Stimulated activated naive B cell treated with anti-CD40 and anti-IgM and Interleukin-4, amounts not matched to agents 10 μg/mL and 1 μg/mL and 100 μg/mL, for 72 hours (primary cell): Measurements from ENCODE around the gene CD7.

Experiments used
- ATAC-seq, 2 donors: fragments of 150-1000 bp; cut with Tn5 transposase; replicated peaks; 2 replicates each; pipeline ENCODE4 v1.10.0; 2021; ENCODE audit warnings: moderate library complexity in 1 of 2
- DNase-seq: peaks from one replicate; pipeline ENCODE4 v3.0.0; 2021
- H3K27ac Mint-ChIP-seq: one replicate; pipeline ENCODE4 v1.8.0; 2022; ENCODE audit warnings: mild to moderate bottlenecking, mixed read lengths
- H3K27me3 Mint-ChIP-seq, 2 donors: one replicate each; pipeline ENCODE4 v1.8.0; 2022; ENCODE audit warnings: mixed read lengths in 2 of 2
- H3K36me3 Mint-ChIP-seq, 2 donors: one replicate each; pipeline ENCODE4 v1.8.0; 2022; ENCODE audit warnings: mixed read lengths in 2 of 2, mild to moderate bottlenecking in 1 of 2
- H3K4me1 Mint-ChIP-seq, 2 donors: one replicate each; pipeline ENCODE4 v1.8.0; 2022; ENCODE audit warnings: mixed read lengths in 2 of 2, mild to moderate bottlenecking in 1 of 2
- H3K4me3 Mint-ChIP-seq, 2 donors: one replicate each; pipeline ENCODE4 v1.8.0; 2022; ENCODE audit warnings: mild to moderate bottlenecking in 2 of 2, mixed read lengths in 2 of 2, moderate library complexity in 1 of 2
- H3K9me3 Mint-ChIP-seq, 2 donors: one replicate each; pipeline ENCODE4 v1.8.0; 2022; ENCODE audit warnings: mixed read lengths in 2 of 2, mild to moderate bottlenecking in 1 of 2

Gene CD7

GRCh38 chr17:82297280-82297713 is 20.1 kb downstream of the CD7 start:
- H3K27ac Mint-ChIP-seq, result peak overlapping the region; percentile 100
- H3K36me3 Mint-ChIP-seq, result peaks cover 5 to 17% of the 10 kb centered on the region in 2 donors
- ATAC-seq, result peak; percentile 39 to 52
- no peaks in the 10 kb centered on the region for H3K27me3 Mint-ChIP-seq
- DNase-seq, result peak; percentile 87
- peak overlapping the region; percentile 95 to 97 for H3K4me3 Mint-ChIP-seq
- peaks cover 63 to 84% of the 10 kb centered on the region in 2 donors for H3K4me1 Mint-ChIP-seq
- H3K9me3 Mint-ChIP-seq, result peaks cover 0 to 4% of the 10 kb centered on the region in 2 donors

- H3K4me1 Mint-ChIP-seq, result peaks cover 59 to 81% of the 10 kb centered on the region in 2 donors
- H3K4me3 Mint-ChIP-seq, result peak overlapping the region; percentile 95 to 97
- ATAC-seq, result no peak
- H3K9me3 Mint-ChIP-seq, result peaks cover 0 to 4% of the 10 kb centered on the region in 2 donors
- H3K27me3 Mint-ChIP-seq, result no peaks in the 10 kb centered on the region
- no peak for DNase-seq
- peak overlapping the region; percentile 100 for H3K27ac Mint-ChIP-seq
- H3K36me3 Mint-ChIP-seq, result peaks cover 5 to 17% of the 10 kb centered on the region in 2 donors
These were observed 20.7 kb downstream of the CD7 start for GRCh38 chr17:82296511-82297279.

- no peak for DNase-seq
- Mint-ChIP-seq H3K4me1 (peaks cover 49 to 75% of the 10 kb centered on the region in 2 donors), H3K36me3 (peaks cover 5 to 20% of the 10 kb centered on the region in 2 donors), H3K27me3 (no peaks in the 10 kb centered on the region), H3K27ac (no peak overlapping the region), H3K4me3 (no peak overlapping the region), H3K9me3 (peaks cover 0 to 4% of the 10 kb centered on the region in 2 donors)
- no peak for ATAC-seq
These were observed 22.0 kb downstream of the CD7 start for GRCh38 chr17:82295472-82295814.

- peak overlapping the region; percentile 75 to 76 for H3K4me3 Mint-ChIP-seq
- peaks cover 0 to 4% of the 10 kb centered on the region in 2 donors for H3K9me3 Mint-ChIP-seq
- H3K27ac Mint-ChIP-seq, result peak overlapping the region; percentile 76
- DNase-seq (no peak), ATAC-seq (no peak)
- H3K27me3 Mint-ChIP-seq, result no peaks in the 10 kb centered on the region
- H3K36me3 Mint-ChIP-seq, result peaks cover 2 to 20% of the 10 kb centered on the region in 2 donors
- peaks cover 41 to 62% of the 10 kb centered on the region in 2 donors for H3K4me1 Mint-ChIP-seq
These were observed 23.2 kb downstream of the CD7 start for GRCh38 chr17:82294064-82294773.

- Mint-ChIP-seq H3K27me3 (no peaks in the 10 kb centered on the region), H3K36me3 (peaks cover 2 to 17% of the 10 kb centered on the region in 2 donors), H3K9me3 (peaks cover 0 to 4% of the 10 kb centered on the region in 2 donors), H3K27ac (peak overlapping the region; percentile 95), H3K4me1 (peaks cover 33 to 45% of the 10 kb centered on the region in 2 donors), H3K4me3 (peak overlapping the region; percentile 85 to 91)
- peak; percentile 94 for DNase-seq
- ATAC-seq, result peak; percentile 94 to 97
These were observed 24.9 kb downstream of the CD7 start for GRCh38 chr17:82292251-82293154.

- Mint-ChIP-seq H3K9me3 (peaks cover 0 to 4% of the 10 kb centered on the region in 2 donors), H3K36me3 (peaks cover 2 to 17% of the 10 kb centered on the region in 2 donors), H3K27ac (peak overlapping the region; percentile 90), H3K4me1 (peaks cover 30 to 45% of the 10 kb centered on the region in 2 donors), H3K27me3 (no peaks in the 10 kb centered on the region), H3K4me3 (peak overlapping the region; percentile 74 to 91)
- no peak for ATAC-seq
- no peak for DNase-seq
These were observed 25.7 kb downstream of the CD7 start for GRCh38 chr17:82291582-82292250.

- peaks cover 2 to 7% of the 10 kb centered on the region in 2 donors for H3K36me3 Mint-ChIP-seq
- no peaks in the 10 kb centered on the region for H3K9me3 Mint-ChIP-seq
- DNase-seq, result no peak
- no peak overlapping the region for H3K4me3 Mint-ChIP-seq
- no peaks in the 10 kb centered on the region for H3K27me3 Mint-ChIP-seq
- H3K27ac Mint-ChIP-seq, result no peak overlapping the region
- no peak for ATAC-seq
- H3K4me1 Mint-ChIP-seq, result peaks cover 17 to 19% of the 10 kb centered on the region in 2 donors
These were observed 29.3 kb downstream of the CD7 start for GRCh38 chr17:82287868-82288801.

GRCh38 chr17:82287013-82287867 is 30.2 kb downstream of the CD7 start:
- peaks cover 17 to 19% of the 10 kb centered on the region in 2 donors for H3K4me1 Mint-ChIP-seq
- H3K36me3 Mint-ChIP-seq, result peaks cover 0 to 3% of the 10 kb centered on the region in 2 donors
- H3K9me3 Mint-ChIP-seq, result no peaks in the 10 kb centered on the region
- H3K27ac Mint-ChIP-seq, result no peak overlapping the region
- H3K27me3 Mint-ChIP-seq, result no peaks in the 10 kb centered on the region
- DNase-seq (no peak), ATAC-seq (peak; percentile 82 to 85)
- no peak overlapping the region for H3K4me3 Mint-ChIP-seq

- H3K9me3 Mint-ChIP-seq, result no peaks in the 10 kb centered on the region
- ATAC-seq (no peak), DNase-seq (no peak)
These were observed 32.3 kb downstream of the CD7 start for GRCh38 chr17:82285141-82285540.

GRCh38 chr17:82283208-82283749 is 34.1 kb downstream of the CD7 start:
- Mint-ChIP-seq H3K4me3 (no peak overlapping the region), H3K9me3 (no peaks in the 10 kb centered on the region), H3K27ac (no peak overlapping the region), H3K4me1 (peaks cover 18 to 19% of the 10 kb centered on the region in 2 donors), H3K36me3 (no peaks in the 10 kb centered on the region), H3K27me3 (peaks cover 0 to 3% of the 10 kb centered on the region in 2 donors)
- DNase-seq, result no peak
- peak; percentile 31 to 64 for ATAC-seq

More at GRCh38 chr17:82285141-82285540, 32.3 kb downstream of the CD7 start:
- H3K27me3 Mint-ChIP-seq, result peaks cover 0 to 3% of the 10 kb centered on the region in 2 donors
- no peaks in the 10 kb centered on the region for H3K36me3 Mint-ChIP-seq
- peaks cover 14 to 18% of the 10 kb centered on the region in 2 donors for H3K4me1 Mint-ChIP-seq
- H3K4me3 Mint-ChIP-seq, result no peak overlapping the region
- H3K27ac Mint-ChIP-seq, result no peak overlapping the region

- ATAC-seq (no peak), DNase-seq (no peak)
- peaks cover 13 to 19% of the 10 kb centered on the region in 2 donors for H3K4me1 Mint-ChIP-seq
- peaks cover 0 to 6% of the 10 kb centered on the region in 2 donors for H3K27me3 Mint-ChIP-seq
- H3K4me3 Mint-ChIP-seq, result no peak overlapping the region
- no peak overlapping the region for H3K27ac Mint-ChIP-seq
- no peaks in the 10 kb centered on the region for H3K9me3 Mint-ChIP-seq
- no peaks in the 10 kb centered on the region for H3K36me3 Mint-ChIP-seq
These were observed 34.9 kb downstream of the CD7 start for GRCh38 chr17:82282239-82283207.
